HUDEP-2 (cell line): ENCODE measurements around the gene ACER3.

Source experiments
- DNase-seq, 76 experiments: peaks; one replicate each; lab custom pipeline; 2025; ENCODE audit not compliant: unreplicated experiment in 76 of 76; lab: John Stamatoyannopoulos, UW

Gene ACER3

GRCh38 chr11:77069969-77070582, 209.4 kb downstream of the ACER3 start:
- DNase-seq, result no peak

- no peak for DNase-seq
These were observed 210.4 kb downstream of the ACER3 start for GRCh38 chr11:77071077-77071476.

- no peak for DNase-seq
These were observed 211.2 kb downstream of the ACER3 start for GRCh38 chr11:77071671-77072605.

GRCh38 chr11:77072851-77073327, 212.2 kb downstream of the ACER3 start:
- no peak for DNase-seq

GRCh38 chr11:77073328-77074001, 212.7 kb downstream of the ACER3 start:
- DNase-seq, result peak in 64 of 76 experiments; percentile 8 to 81 (median 56)

- no peak for DNase-seq
These were observed 213.5 kb downstream of the ACER3 start for GRCh38 chr11:77074205-77074604.

GRCh38 chr11:77074626-77075221, 214.0 kb downstream of the ACER3 start:
- no peak for DNase-seq

GRCh38 chr11:77075425-77075905, 214.7 kb downstream of the ACER3 start:
- no peak for DNase-seq
